Activated gamma-delta T cell treated with anti-CD3 and anti-CD28 coated beads, Interleukin-2, amount 50 U/mL, for 16 hours (primary cell): ENCODE data around the gene RING1.

ENCODE experiments used
- DNase-seq: peaks from one replicate; pipeline ENCODE4 v3.0.0-alpha.2; 2020; ENCODE audit warnings: low read depth

Gene RING1

DNA sequence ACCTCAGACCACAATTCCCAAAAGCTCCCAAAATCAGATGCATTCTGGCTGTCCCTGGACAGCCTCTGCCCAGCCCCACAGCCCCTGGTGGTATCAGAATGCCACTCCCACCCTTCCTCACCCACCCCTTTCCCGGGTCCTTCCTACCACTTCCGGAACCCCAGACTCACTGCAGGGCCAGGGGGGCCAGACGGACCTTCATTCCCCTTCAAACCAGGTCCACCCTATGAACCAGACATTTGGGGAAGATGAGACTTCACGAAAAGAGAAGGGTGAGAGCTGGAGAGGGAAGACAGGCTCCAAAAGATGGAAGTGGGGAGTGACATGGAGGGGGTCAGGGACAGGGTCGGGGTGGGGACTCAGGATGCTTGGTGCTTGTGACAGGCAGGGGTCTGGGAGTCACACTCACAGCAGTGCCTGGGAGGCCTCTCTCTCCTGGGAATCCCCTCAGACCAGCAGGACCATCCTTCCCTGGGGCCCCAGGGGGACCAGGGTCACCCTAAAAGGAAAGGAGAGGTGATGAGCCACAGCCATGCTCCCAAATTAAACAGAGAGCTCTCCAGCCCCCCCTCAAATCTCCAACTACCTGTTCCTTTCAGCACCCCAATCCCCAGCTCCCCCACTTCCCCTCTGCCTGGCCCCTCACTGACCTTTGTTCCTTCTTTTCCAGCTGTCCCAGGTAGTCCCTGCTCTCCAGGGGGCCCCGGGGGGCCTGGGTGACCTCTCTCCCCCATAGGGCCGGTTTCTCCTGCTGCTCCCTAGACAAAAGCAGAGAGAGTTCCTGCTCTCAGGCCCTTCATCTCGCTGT, 36.2 kb upstream of the RING1 start:
- DNase-seq, result no peak

- DNase-seq, result no peak
Measured at GRCh38 chr6:33172688-33173534, 35.4 kb upstream of the RING1 start.

GRCh38 chr6:33173535-33174180, 34.6 kb upstream of the RING1 start:
- no peak for DNase-seq

- DNase-seq, result no peak
Measured at GRCh38 chr6:33174784-33175183, 33.5 kb upstream of the RING1 start.

DNA sequence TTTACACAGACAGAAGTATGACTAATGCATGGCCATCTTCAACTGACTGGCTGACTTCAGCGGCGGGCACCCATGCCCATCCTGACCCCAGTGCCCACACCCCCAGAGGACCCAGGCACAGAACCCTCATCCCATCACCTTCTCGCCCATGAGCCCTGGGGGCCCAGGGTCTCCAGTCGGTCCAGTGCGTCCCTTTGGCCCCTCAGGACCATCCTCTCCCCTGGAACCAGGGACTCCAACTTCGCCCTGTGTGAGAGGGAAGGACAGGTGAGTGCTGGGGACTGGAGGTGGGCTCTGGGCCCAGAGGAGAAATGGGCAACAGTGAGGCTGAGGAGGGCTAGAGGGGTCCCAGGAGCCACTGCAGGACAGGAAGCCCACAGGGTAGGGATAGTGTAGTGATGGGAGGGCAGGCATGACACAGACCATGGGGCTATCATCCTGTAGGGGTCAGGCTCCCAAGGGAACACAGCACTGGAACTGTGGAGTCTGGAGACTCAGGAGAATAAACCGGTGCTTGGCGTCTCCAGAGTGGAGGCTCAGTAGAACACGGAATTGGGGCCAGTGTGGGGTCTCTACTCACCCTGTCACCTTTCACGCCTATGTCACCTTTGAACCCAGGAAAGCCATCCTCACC, 32.7 kb upstream of the RING1 start:
- DNase-seq, result no peak

DNA sequence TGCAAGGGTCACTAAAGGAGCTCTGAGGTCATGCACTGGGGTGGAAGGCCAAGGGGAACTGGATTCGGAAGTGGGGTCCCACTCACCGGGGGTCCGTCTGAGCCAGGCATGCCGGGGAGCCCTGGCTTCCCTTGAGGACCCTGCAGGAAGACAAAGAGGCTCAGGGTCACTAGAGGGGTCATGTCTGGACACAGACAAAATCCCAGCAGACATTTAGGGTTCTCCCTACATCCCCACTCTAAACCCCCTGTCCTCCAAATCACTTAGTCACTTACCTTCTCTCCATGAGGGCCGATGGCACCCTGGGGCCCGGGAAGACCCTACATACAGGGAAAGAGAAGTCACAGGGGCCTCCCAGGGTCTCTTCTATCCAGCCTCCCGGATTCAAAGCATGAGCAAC, 31.4 kb upstream of the RING1 start:
- DNase-seq, result no peak

GRCh38 chr6:33177552-33178446, 30.5 kb upstream of the RING1 start:
- DNase-seq, result no peak

GRCh38 chr6:33178755-33179475, 29.4 kb upstream of the RING1 start:
- DNase-seq, result no peak

- DNase-seq, result no peak
Measured at GRCh38 chr6:33181141-33181540, 27.2 kb upstream of the RING1 start.

DNA sequence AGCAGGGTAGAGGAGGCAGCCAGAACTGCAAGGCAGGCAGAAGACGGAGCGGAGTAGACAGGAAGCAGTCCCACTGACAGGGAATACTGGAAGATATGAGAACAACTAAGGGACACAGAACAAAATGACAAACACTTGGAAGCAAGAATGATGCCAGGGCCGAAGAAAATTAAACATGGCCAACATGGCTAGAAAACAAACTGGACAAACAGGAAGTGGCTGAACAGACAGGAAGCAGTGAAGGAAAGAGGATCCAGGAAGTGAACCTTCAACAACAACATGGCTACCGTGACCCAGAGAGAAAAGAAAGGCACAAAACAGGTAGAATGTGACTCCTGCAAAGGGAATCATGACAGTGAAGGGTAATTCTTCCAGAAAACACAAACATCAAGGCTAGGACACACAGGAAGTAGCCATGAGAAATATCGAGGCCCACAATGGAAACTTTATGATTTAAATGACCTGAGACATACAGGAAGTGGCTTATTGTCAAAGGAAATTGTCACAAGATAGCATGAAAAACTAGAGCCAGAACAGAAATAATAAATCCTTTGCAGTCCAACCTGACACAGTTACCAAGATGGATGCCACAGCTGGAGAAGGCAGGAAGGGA, 25.1 kb upstream of the RING1 start:
- no peak for DNase-seq

DNA sequence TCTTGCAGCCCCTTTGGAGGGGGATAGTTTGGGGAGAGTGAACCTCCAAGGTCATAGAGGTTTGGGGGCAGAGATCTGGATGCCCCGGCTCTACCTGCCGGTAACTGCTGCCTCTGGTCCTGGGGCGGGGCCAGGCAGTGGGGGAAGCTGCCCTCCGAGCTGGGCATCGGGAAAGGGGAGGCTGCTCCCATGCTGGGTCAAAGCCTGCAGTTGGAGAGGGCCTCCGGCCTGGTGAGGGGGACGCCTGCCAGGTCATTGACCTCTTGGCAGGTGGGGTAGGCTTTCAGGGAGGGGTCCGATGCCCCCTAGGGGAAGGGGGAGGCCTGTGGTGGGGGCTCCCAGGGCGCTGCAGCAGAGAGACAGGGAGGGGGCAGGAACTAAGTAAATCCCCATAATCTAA, 23.1 kb upstream of the RING1 start:
- no peak for DNase-seq

GRCh38 chr6:33185654-33186187, 22.6 kb upstream of the RING1 start:
- no peak for DNase-seq

- DNase-seq, result no peak
Measured at GRCh38 chr6:33187809-33188208, 20.5 kb upstream of the RING1 start.

GRCh38 chr6:33189164-33189563, 19.1 kb upstream of the RING1 start:
- DNase-seq, result no peak

DNA sequence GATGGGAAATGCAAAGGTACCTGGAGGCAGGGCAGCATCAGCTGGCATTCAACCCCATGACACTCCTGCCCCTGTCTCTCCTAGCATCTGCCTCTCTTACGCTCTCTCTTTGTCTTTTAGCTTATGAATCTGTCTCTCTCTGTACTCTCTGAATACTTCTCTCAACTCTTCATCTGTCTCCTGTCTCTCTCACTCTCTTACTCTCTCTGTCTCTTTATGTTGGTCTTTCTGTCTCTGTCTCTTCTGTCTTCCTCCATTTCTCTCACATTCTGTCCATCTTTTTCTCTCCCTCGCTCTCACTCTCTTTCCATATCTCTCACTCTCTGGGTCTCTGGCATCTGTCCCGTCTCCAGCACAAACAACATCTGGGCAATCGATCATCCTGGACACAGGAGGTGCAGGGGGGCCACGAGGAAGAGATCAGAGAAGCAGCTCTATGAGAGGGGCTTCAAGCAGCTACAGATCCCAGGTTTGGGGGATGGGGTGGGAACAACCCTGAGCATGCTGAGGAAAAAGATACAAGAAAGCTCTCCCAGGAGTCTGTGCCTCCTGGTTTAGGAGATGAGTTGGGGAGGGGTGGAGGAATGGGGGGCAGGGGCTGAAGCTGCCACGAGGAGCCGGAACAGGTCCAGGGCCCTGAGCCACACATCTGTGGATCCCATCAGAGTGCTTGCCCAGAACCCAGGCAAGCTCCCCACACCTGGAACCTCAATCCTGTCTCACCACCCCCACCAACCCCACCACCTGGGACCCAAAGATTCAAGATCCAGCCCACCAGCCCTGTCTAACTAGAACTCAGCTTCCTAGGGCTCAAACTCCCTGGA, 18.5 kb upstream of the RING1 start:
- DNase-seq, result no peak

GRCh38 chr6:33190504-33191107, 17.7 kb upstream of the RING1 start:
- DNase-seq, result no peak

- no peak for DNase-seq
Measured at GRCh38 chr6:33191383-33192104, 16.8 kb upstream of the RING1 start.

DNA sequence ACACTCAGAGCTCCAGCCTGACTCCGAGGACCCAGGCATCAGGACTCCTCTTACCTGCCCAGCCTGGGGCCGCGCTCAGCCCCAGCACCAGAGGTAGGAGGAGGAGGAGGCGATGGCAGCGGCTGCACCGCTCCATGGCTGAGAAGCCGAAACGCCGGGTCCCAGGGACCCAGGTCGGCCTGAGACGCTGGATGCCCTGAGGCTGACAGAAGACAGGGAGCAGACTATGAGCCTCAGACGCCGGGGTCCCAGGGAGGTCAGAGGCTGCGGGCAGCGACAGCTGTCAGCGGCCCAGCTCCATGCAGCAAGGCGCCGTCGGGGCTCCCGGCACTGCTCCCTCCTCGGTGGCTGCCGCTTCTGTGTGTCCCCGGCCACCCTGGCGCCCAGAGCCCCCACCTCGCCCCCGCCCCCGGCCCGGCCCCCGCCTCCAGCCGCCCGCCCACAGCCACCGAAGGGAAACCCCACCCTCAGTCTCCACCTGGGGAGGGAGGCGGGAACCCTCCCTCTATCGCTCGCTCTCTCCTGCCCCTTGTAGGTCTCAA, 16.1 kb upstream of the RING1 start, which contains the start of gene COL11A2:
TSS of gene COL11A2 (minus strand) at position 363 of the 542 bp plus-strand sequence. CDS start at position 136, 227 bp downstream.
- no peak for DNase-seq
